SU-DHL-6 (cell line): ENCODE data around the gene NDUFA6.

Source experiments
- H2AFZ ChIP-seq: fragments of 200-600 bp; sonication (generic); 2 replicates; pipeline ENCODE4 v1.6.1; 2014; ENCODE audit warnings: low read depth, mild to moderate bottlenecking, moderate library complexity, mixed read lengths, antibody characterized with exemption, low read length; ENCODE audit not compliant: severe bottlenecking
- H3F3A ChIP-seq: fragments of 200-600 bp; shearing (Covaris generic); 2 replicates; pipeline ENCODE4 v1.6.0; 2016; ENCODE audit warnings: antibody characterized with exemption, mild to moderate bottlenecking; ENCODE audit not compliant: insufficient read depth
- H3K27ac ChIP-seq: fragments of 200-600 bp; sonication (generic); 2 replicates; pipeline ENCODE4 v1.5.1; 2016; ENCODE audit warnings: low read depth, mild to moderate bottlenecking, low read length, moderate library complexity, mixed read lengths
- H3K27me3 ChIP-seq: fragments of 200-600 bp; sonication (generic), shearing (Covaris generic); 2 replicates; pipeline ENCODE4 v1.6.0; 2014; ENCODE audit warnings: mild to moderate bottlenecking, low read length
- H3K36me3 ChIP-seq: fragments of 200-600 bp; sonication (generic); 2 replicates; pipeline ENCODE4 v1.6.1; 2014; ENCODE audit warnings: mild to moderate bottlenecking, low read length, mixed read lengths
- H3K4me2 ChIP-seq: fragments of 300-600, 200-600 bp; shearing (Covaris generic), sonication (generic); 2 replicates; pipeline ENCODE4 v1.6.0; 2014; ENCODE audit warnings: low read length, low read depth, mild to moderate bottlenecking; ENCODE audit not compliant: poor library complexity, severe bottlenecking
- H3K4me3 ChIP-seq: fragments of 200-600 bp; sonication (generic); 2 replicates; pipeline ENCODE4 v1.5.1; 2014; ENCODE audit warnings: antibody characterized with exemption, low read length, mild to moderate bottlenecking, mixed read lengths; ENCODE audit not compliant: insufficient read depth, poor library complexity, severe bottlenecking
- H3K79me2 ChIP-seq: fragments of 200-600 bp; sonication (generic); 2 replicates; pipeline ENCODE4 v1.6.1; 2014; ENCODE audit warnings: mild to moderate bottlenecking, low read length, moderate library complexity; ENCODE audit not compliant: insufficient read depth
- H3K9ac ChIP-seq: fragments of 200-600 bp; sonication (generic); 2 replicates; pipeline ENCODE4 v1.7.0; 2014; ENCODE audit warnings: mild to moderate bottlenecking, low read length
- H3K9me2 ChIP-seq: fragments of 200-600 bp; sonication (generic); replicated peaks from 2 replicates; pipeline ENCODE4 v1.6.1; 2014; ENCODE audit warnings: low read length; ENCODE audit not compliant: insufficient read depth
- H3K9me3 ChIP-seq: fragments of 200-600 bp; sonication (generic); 2 replicates; pipeline ENCODE4 v1.6.1; 2014; ENCODE audit warnings: low read length, mixed read lengths; ENCODE audit not compliant: insufficient read depth
- H4K20me1 ChIP-seq: fragments of 200-600 bp; sonication (generic); 2 replicates; pipeline ENCODE4 v1.6.1; 2014; ENCODE audit warnings: low read depth, mild to moderate bottlenecking, antibody characterized with exemption, low read length, moderate library complexity, mixed read lengths
- EZH2phosphoT487 ChIP-seq: fragments of 200-600 bp; sonication (generic), shearing (Covaris generic); conservative IDR thresholded peaks from 2 replicates; pipeline ENCODE4 v1.6.1; 2018; ENCODE audit warnings: mild to moderate bottlenecking, antibody characterized with exemption, low read length, moderate library complexity, mixed read lengths
- TF ChIP-seq, protein P1 (sequence below): fragments of 200-600 bp; sonication (generic); IDR thresholded peaks from one replicate; pipeline ENCODE4 v1.5.1; 2017; ENCODE audit warnings: antibody characterized with exemption, mild to moderate bottlenecking, low read length, moderate library complexity; ENCODE audit not compliant: insufficient read depth, poor library complexity, severe bottlenecking

The NDUFA6 gene

DNA sequence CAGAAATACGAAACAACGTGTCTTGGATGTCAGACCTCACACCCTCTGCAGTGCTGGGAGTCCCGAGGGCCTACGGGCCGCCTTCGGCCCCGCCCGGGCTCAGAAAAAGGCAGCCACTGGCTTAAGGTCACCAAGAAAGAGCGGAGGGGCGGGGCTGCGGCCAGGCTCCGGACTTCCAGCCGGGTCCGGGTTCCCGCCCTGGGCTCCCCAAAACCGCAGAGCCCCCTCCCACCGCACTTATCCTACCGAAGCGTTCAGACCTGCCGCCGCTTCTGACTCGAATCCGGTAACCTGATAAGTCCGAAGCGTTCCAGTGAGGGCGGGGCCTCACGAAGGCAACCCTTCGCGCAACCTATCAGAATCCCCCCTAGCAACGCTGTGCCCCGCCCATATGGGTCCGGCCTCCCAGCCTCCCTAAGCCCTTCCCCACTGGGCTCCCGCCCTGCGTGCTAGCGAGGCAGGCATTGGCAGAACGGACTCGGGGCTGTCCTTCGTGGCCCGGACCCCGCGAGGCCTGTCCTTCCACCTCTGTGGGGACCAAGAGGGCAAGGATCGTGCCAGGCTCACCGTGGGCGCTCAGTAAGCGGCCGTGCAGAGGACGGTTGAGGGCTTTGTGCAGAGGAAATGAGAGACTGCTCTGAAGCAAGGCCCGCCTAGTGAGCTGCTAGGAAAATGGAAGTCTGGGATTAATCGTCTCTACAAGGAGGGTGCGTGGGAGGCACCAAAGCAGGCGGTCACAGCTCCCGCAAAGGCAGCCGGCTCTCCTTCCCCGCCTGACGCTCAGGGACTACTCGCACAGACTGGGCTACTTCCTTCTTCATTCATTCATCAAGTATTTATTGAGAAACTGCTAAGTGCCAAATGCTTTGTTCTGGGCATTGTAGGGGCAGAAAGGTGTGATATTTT, 19.8 kb downstream of the NDUFA6 start, which contains the start of gene NAGA:
TSS of gene NAGA (minus strand) at position 296 of the 906 bp plus-strand sequence. CDS start 515 bp downstream, outside the sequence.
- Histone ChIP-seq H4K20me1 (no peaks in the 10 kb centered on the region), H3K79me2 (no peaks in the 10 kb centered on the region), H3K27me3 (no peaks in the 10 kb centered on the region), H3K36me3 (no peaks in the 10 kb centered on the region), H3K9me2 (no peaks in the 10 kb centered on the region), H3K4me3 (peak within 1 kb of the TSS; percentile 56), H3K27ac (peak within 1 kb of the TSS; percentile 47), H2AFZ (peak within 1 kb of the TSS; percentile 87), H3F3A (no peaks in the 10 kb centered on the region), H3K9me3 (no peaks in the 10 kb centered on the region), H3K9ac (peak within 1 kb of the TSS; percentile 68), H3K4me2 (peak within 1 kb of the TSS; percentile 81)
- no peak for TF ChIP-seq EZH2phosphoT487
- TF ChIP-seq, protein P1, sequence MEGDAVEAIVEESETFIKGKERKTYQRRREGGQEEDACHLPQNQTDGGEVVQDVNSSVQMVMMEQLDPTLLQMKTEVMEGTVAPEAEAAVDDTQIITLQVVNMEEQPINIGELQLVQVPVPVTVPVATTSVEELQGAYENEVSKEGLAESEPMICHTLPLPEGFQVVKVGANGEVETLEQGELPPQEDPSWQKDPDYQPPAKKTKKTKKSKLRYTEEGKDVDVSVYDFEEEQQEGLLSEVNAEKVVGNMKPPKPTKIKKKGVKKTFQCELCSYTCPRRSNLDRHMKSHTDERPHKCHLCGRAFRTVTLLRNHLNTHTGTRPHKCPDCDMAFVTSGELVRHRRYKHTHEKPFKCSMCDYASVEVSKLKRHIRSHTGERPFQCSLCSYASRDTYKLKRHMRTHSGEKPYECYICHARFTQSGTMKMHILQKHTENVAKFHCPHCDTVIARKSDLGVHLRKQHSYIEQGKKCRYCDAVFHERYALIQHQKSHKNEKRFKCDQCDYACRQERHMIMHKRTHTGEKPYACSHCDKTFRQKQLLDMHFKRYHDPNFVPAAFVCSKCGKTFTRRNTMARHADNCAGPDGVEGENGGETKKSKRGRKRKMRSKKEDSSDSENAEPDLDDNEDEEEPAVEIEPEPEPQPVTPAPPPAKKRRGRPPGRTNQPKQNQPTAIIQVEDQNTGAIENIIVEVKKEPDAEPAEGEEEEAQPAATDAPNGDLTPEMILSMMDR: no peak

DNA sequence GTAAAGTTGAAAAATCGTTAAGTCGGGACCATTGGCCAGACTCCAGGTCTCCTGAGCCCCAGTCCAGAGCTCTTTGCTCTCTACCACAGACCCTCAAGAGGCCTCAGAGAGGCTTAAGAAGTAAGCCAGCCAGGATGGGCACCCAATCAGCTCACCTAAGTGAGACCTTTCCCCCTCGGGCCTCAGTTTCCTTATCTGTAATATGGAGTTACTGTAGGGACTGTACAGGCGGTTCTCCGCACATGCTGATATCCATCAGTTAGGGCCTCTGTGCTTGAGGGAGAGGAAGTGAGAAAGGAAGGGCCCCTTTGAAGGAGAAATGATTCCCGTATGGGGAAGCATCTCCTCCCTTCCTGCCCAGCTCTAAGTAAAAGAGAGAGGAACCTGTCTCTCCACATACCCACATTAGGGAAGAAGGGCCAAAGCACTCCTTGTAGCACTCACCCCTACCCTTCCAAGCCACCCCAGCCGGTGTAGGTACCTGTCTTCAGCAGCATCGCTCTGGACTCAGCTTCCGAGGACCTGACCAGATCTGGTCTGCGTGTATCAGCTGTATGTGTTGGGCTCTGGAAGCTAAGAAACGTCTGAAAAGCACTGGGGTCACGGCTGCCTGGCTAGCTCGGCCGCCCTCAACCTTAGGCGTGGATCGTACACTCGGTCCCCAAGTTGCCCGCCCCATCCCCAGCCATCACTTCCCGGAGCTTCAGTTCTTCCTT, 20.6 kb downstream of the NDUFA6 start:
- Histone ChIP-seq H2AFZ (peak overlapping the region; percentile 87), H3K79me2 (no peaks in the 10 kb centered on the region), H3K4me2 (peak overlapping the region; percentile 81), H3F3A (no peaks in the 10 kb centered on the region), H3K27ac (peak overlapping the region; percentile 47), H3K9me3 (no peaks in the 10 kb centered on the region), H3K9ac (peak overlapping the region; percentile 68), H3K4me3 (peak overlapping the region; percentile 56), H4K20me1 (no peaks in the 10 kb centered on the region), H3K36me3 (no peaks in the 10 kb centered on the region), H3K27me3 (no peaks in the 10 kb centered on the region), H3K9me2 (no peaks in the 10 kb centered on the region)
- TF ChIP-seq, protein P1: no peak
- TF ChIP-seq EZH2phosphoT487: no peak

GRCh38 chr22:42068291-42068690, 22.3 kb downstream of the NDUFA6 start:
- H3F3A ChIP-seq: no peaks in the 10 kb centered on the region
- no peaks in the 10 kb centered on the region for H4K20me1 ChIP-seq
- H3K9me3 ChIP-seq: no peaks in the 10 kb centered on the region
- no peak overlapping the region for H3K4me3 ChIP-seq
- no peaks in the 10 kb centered on the region for H3K79me2 ChIP-seq
- no peak overlapping the region for H3K4me2 ChIP-seq
- no peak for TF ChIP-seq EZH2phosphoT487
- TF ChIP-seq, protein P1: no peak
- H3K9me2 ChIP-seq: no peaks in the 10 kb centered on the region
- H3K27ac ChIP-seq: no peak overlapping the region
- H3K9ac ChIP-seq: no peak overlapping the region
- no peaks in the 10 kb centered on the region for H3K36me3 ChIP-seq
- H2AFZ ChIP-seq: no peak overlapping the region
- H3K27me3 ChIP-seq: no peaks in the 10 kb centered on the region
